ENCODE data around the gene TBC1D8. TPM values are rescaled to one million over a fixed set of nuclear protein-coding genes. Genes with fewer than 3 reads are reported as not detected.

The TBC1D8 gene
- total and polyA plus RNA-seq, 2 experiments from 2014 or later, result 18.0 to 36.9 TPM

DNA sequence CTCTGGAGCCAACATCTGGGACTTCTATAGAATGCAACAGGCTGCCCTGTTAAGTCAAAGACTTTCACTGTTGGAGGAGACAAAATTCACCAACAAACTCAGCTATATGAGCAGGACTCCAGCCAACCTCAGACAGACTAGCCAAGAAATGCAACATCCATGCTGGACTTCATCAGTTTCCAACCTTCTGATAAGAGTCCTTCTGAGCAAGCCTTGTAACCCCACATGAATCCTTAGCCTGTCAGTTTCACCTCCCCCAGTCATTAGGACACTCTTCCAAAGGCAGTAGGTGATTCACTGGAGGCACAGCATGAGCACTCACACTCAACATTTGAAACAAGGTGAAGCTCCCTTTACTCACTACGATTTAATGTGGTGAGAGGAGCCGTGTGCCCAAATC, 5.8 kb downstream of the TBC1D8 start:
- Mint-ChIP-seq H3K27me3 (ENCODE audit: insufficient read depth, low read depth, poor library complexity) (peaks cover 10% of the 10 kb centered on the region), H3K27ac (no peak overlapping the region), H3K4me1 (peaks cover 75% of the 10 kb centered on the region), H3K9me3 (peaks cover 7% of the 10 kb centered on the region; the same call in 2 of the 3 replicates), H3K4me3 (no peak overlapping the region), H3K36me3 (ENCODE audit: low read depth) (peaks cover 12% of the 10 kb centered on the region; the same call in 2 of the 3 replicates)
- H3K4me3 ChIP-seq, result no peak overlapping the region
- ATAC-seq (peak; percentile 61), DNase-seq (ENCODE audit: low spot score) (peak; percentile 43)
- no peaks in the 10 kb centered on the region for H3K36me3 ChIP-seq (ENCODE audit: insufficient read depth)
- peaks cover 72% of the 10 kb centered on the region for H3K4me1 ChIP-seq (ENCODE audit: insufficient read depth)
- H4K20me1 ChIP-seq (replicated peaks; ENCODE audit: insufficient read depth), result peaks cover 40% of the 10 kb centered on the region
- TF ChIP-seq, protein P1, sequence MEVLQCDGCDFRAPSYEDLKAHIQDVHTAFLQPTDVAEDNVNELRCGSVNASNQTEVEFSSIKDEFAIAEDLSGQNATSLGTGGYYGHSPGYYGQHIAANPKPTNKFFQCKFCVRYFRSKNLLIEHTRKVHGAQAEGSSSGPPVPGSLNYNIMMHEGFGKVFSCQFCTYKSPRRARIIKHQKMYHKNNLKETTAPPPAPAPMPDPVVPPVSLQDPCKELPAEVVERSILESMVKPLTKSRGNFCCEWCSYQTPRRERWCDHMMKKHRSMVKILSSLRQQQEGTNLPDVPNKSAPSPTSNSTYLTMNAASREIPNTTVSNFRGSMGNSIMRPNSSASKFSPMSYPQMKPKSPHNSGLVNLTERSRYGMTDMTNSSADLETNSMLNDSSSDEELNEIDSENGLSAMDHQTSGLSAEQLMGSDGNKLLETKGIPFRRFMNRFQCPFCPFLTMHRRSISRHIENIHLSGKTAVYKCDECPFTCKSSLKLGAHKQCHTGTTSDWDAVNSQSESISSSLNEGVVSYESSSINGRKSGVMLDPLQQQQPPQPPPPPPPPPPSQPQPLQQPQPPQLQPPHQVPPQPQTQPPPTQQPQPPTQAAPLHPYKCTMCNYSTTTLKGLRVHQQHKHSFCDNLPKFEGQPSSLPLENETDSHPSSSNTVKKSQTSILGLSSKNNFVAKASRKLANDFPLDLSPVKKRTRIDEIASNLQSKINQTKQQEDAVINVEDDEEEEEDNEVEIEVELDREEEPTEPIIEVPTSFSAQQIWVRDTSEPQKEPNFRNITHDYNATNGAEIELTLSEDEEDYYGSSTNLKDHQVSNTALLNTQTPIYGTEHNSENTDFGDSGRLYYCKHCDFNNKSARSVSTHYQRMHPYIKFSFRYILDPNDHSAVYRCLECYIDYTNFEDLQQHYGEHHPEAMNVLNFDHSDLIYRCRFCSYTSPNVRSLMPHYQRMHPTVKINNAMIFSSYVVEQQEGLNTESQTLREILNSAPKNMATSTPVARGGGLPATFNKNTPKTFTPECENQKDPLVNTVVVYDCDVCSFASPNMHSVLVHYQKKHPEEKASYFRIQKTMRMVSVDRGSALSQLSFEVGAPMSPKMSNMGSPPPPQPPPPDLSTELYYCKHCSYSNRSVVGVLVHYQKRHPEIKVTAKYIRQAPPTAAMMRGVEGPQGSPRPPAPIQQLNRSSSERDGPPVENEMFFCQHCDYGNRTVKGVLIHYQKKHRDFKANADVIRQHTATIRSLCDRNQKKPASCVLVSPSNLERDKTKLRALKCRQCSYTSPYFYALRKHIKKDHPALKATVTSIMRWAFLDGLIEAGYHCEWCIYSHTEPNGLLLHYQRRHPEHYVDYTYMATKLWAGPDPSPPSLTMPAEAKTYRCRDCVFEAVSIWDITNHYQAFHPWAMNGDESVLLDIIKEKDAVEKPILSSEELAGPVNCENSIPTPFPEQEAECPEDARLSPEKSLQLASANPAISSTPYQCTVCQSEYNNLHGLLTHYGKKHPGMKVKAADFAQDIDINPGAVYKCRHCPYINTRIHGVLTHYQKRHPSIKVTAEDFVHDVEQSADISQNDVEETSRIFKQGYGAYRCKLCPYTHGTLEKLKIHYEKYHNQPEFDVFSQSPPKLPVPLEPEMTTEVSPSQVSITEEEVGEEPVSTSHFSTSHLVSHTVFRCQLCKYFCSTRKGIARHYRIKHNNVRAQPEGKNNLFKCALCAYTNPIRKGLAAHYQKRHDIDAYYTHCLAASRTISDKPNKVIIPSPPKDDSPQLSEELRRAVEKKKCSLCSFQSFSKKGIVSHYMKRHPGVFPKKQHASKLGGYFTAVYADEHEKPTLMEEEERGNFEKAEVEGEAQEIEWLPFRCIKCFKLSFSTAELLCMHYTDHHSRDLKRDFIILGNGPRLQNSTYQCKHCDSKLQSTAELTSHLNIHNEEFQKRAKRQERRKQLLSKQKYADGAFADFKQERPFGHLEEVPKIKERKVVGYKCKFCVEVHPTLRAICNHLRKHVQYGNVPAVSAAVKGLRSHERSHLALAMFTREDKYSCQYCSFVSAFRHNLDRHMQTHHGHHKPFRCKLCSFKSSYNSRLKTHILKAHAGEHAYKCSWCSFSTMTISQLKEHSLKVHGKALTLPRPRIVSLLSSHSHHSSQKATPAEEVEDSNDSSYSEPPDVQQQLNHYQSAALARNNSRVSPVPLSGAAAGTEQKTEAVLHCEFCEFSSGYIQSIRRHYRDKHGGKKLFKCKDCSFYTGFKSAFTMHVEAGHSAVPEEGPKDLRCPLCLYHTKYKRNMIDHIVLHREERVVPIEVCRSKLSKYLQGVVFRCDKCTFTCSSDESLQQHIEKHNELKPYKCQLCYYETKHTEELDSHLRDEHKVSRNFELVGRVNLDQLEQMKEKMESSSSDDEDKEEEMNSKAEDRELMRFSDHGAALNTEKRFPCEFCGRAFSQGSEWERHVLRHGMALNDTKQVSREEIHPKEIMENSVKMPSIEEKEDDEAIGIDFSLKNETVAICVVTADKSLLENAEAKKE (CRISPR knock-in tag; IDR thresholded peaks at IDR 0.05), result 0 out of 2 replicates have a peak, but pooled peaks have one; percentile 62
- no peak for TF ChIP-seq ETS1 (IDR thresholded peaks at IDR 0.05)
- H3K27ac ChIP-seq (ENCODE audit: low read depth), result no peak overlapping the region
- H3K27me3 ChIP-seq (ENCODE audit: insufficient read depth), result peaks cover 9% of the 10 kb centered on the region
- no peaks in the 10 kb centered on the region for H3F3A ChIP-seq (replicated peaks; ENCODE audit: low read depth)
- no peak overlapping the region for H2AFZ ChIP-seq
- no peaks in the 10 kb centered on the region; the same call in 1 of the 2 replicates for H3K9me2 ChIP-seq (ENCODE audit: insufficient read depth)
- H3K4me2 ChIP-seq, result peak overlapping the region; percentile 97
- H3K79me2 ChIP-seq (replicated peaks; ENCODE audit: insufficient read depth), result peaks cover 100% of the 10 kb centered on the region

- Histone ChIP-seq H3K9me2 (ENCODE audit: insufficient read depth) (no peaks in the 10 kb centered on the region), H3K27me3 (ENCODE audit: insufficient read depth) (no peaks in the 10 kb centered on the region), H4K20me1 (replicated peaks; ENCODE audit: insufficient read depth) (peaks cover 44% of the 10 kb centered on the region), H2AFZ (no peak overlapping the region), H3F3A (replicated peaks; ENCODE audit: low read depth) (no peaks in the 10 kb centered on the region), H3K79me2 (replicated peaks; ENCODE audit: insufficient read depth) (peaks cover 100% of the 10 kb centered on the region), H3K27ac (ENCODE audit: low read depth) (no peak overlapping the region), H3K4me2 (no peak overlapping the region), H3K4me1 (ENCODE audit: insufficient read depth) (peaks cover 53% of the 10 kb centered on the region), H3K36me3 (ENCODE audit: insufficient read depth) (no peaks in the 10 kb centered on the region), H3K4me3 (no peak overlapping the region)
- Mint-ChIP-seq H3K27me3 (ENCODE audit: insufficient read depth, low read depth, poor library complexity) (peaks cover 13% of the 10 kb centered on the region), H3K4me3 (no peak overlapping the region), H3K36me3 (ENCODE audit: low read depth) (peaks cover 16% of the 10 kb centered on the region), H3K27ac (no peak overlapping the region), H3K4me1 (peaks cover 63% of the 10 kb centered on the region), H3K9me3 (peaks cover 7% of the 10 kb centered on the region; the same call in 2 of the 3 replicates)
- TF ChIP-seq REST (IDR thresholded peaks at IDR 0.05; ENCODE audit: unreplicated experiment), result no peak
- no peak for TF ChIP-seq ZNF331 (CRISPR knock-in tag; IDR thresholded peaks at IDR 0.05; ENCODE audit: low read depth)
- TF ChIP-seq ZNF114 (CRISPR knock-in tag; IDR thresholded peaks at IDR 0.05), result no peak
- TF ChIP-seq EZH2 (IDR thresholded peaks at IDR 0.05; ENCODE audit: low read depth, unreplicated experiment), result no peak
- no peak for TF ChIP-seq NANOG (IDR thresholded peaks at IDR 0.05; ENCODE audit: borderline replicate concordance)
- TF ChIP-seq EZH2phosphoT487 (IDR thresholded peaks at IDR 0.05; ENCODE audit: unreplicated experiment), result no peak
- no peak for TF ChIP-seq CREB1 (CRISPR knock-in tag; IDR thresholded peaks at IDR 0.05; ENCODE audit: low read depth)
- ATAC-seq (no peak), DNase-seq (ENCODE audit: low spot score) (no peak)
Measured at GRCh38 chr2:101142163-101142562, 9.0 kb downstream of the TBC1D8 start.

All from GM23338 (cell line).